Fibroblast of villous mesenchyme (primary cell): ENCODE data around the gene CISH. TPM values are rescaled to one million over a fixed set of nuclear protein-coding genes. Genes with fewer than 3 reads are reported as not detected.

Source experiments
- DNase-seq: peaks from one replicate; pipeline ENCODE4 v3.0.0-alpha.2; 2010; ENCODE audit warnings: low read depth
- H3K4me3 ChIP-seq: 2 replicates; pipeline ENCODE4 v1.5.1; 2011; ENCODE audit warnings: low read depth, mild to moderate bottlenecking, low read length
- CTCF ChIP-seq: IDR thresholded peaks from 2 replicates; pipeline ENCODE4 v1.5.1; 2012; ENCODE audit warnings: low read depth, mild to moderate bottlenecking, low read length; ENCODE audit not compliant: insufficient read depth
- total RNA-seq: library from RNA; depleted of rRNA; stranded (reverse); fragments of >200 nt; gene quantifications from 2 replicates; pipeline ENCODE4 v1.2.3, GENCODE V29; 2012

The CISH gene
- total RNA-seq, 1 donor: 0.86 TPM

- no peak for TF ChIP-seq CTCF
- DNase-seq: no peak
- no peak overlapping the region for H3K4me3 ChIP-seq
These were observed 37.8 kb downstream of the CISH start for GRCh38 chr3:50573566-50574443.

- TF ChIP-seq CTCF: no peak
These were observed 38.7 kb downstream of the CISH start for GRCh38 chr3:50572801-50573371.

GRCh38 chr3:50572158-50572557 lies 39.4 kb downstream of the CISH start:
- DNase-seq: peak; percentile 65
- H3K4me3 ChIP-seq: no peak overlapping the region
- peak; percentile 93 for TF ChIP-seq CTCF

More at GRCh38 chr3:50572801-50573371, 38.7 kb downstream of the CISH start:
- DNase-seq: no peak
- no peak overlapping the region for H3K4me3 ChIP-seq

GRCh38 chr3:50571486-50571885 lies 40.1 kb downstream of the CISH start:
- DNase-seq: no peak
- no peak overlapping the region for H3K4me3 ChIP-seq
- TF ChIP-seq CTCF: no peak

GRCh38 chr3:50570508-50571279 lies 40.9 kb downstream of the CISH start:
- DNase-seq: no peak
- H3K4me3 ChIP-seq: peak overlapping the region; percentile 99
- no peak for TF ChIP-seq CTCF

- peak within 1 kb of the TSS; percentile 99 for H3K4me3 ChIP-seq
- no peak for TF ChIP-seq CTCF
- peak; percentile 94 for DNase-seq
These were observed 42.4 kb downstream of the CISH start, which contains the start of gene HEMK1 for GRCh38 chr3:50568947-50569749. TSS of gene HEMK1 (plus strand) at chr3:50569522. CDS start at chr3:50571105, 1,583 bp downstream.
